Middle frontal gyrus (tissue), 1 donor: ENCODE results near the gene SPA17.

Source experiments
- DNase-seq: peaks from one replicate; pipeline ENCODE4 v3.0.0-alpha.2; 2015; ENCODE audit warnings: low spot score; ENCODE audit errors: extremely low spot score

The SPA17 gene

GRCh38 chr11:124673333-124674167 is at the start of gene SPA17, which contains the start of gene SIAE:
Gene SPA17, plus strand, starts transcription at chr11:124673904. Its CDS starts 1,361 bp downstream, at chr11:124675265.
Gene SIAE, minus strand, starts transcription at chr11:124673739. Its CDS starts 31 bp downstream, at chr11:124673708.
- DNase-seq: peak; percentile 74

GRCh38 chr11:124625504-124626168 is 48.1 kb upstream of the SPA17 start:
- no peak for DNase-seq

GRCh38 chr11:124627546-124627945 is 46.2 kb upstream of the SPA17 start:
- DNase-seq: no peak

- no peak for DNase-seq
Measured at GRCh38 chr11:124629961-124630360, 43.7 kb upstream of the SPA17 start.

- DNase-seq: no peak
Measured at GRCh38 chr11:124633355-124633754, 40.3 kb upstream of the SPA17 start.

GRCh38 chr11:124635932-124636331 is 37.8 kb upstream of the SPA17 start:
- DNase-seq: no peak

- no peak for DNase-seq
Measured at GRCh38 chr11:124638500-124638899, 35.2 kb upstream of the SPA17 start.

GRCh38 chr11:124639186-124639585 is 34.5 kb upstream of the SPA17 start:
- DNase-seq: no peak

- DNase-seq: no peak
Measured at GRCh38 chr11:124640666-124641065, 33.0 kb upstream of the SPA17 start.

- no peak for DNase-seq
Measured at GRCh38 chr11:124642628-124643027, 31.1 kb upstream of the SPA17 start.

- no peak for DNase-seq
Measured at GRCh38 chr11:124643042-124643604, 30.6 kb upstream of the SPA17 start.

- DNase-seq: no peak
Measured at GRCh38 chr11:124643605-124644425, 29.9 kb upstream of the SPA17 start.

GRCh38 chr11:124644426-124645280 is 29.1 kb upstream of the SPA17 start:
- DNase-seq: peak; percentile 33

- DNase-seq: no peak
Measured at GRCh38 chr11:124646148-124646547, 27.6 kb upstream of the SPA17 start.

- DNase-seq: no peak
Measured at GRCh38 chr11:124648610-124649009, 25.1 kb upstream of the SPA17 start.

- peak; percentile 53 for DNase-seq
Measured at GRCh38 chr11:124656774-124657630, 16.7 kb upstream of the SPA17 start.

GRCh38 chr11:124657904-124658303 is 15.8 kb upstream of the SPA17 start:
- no peak for DNase-seq

- no peak for DNase-seq
Measured at GRCh38 chr11:124658501-124658900, 15.2 kb upstream of the SPA17 start.

- no peak for DNase-seq
Measured at GRCh38 chr11:124658986-124659385, 14.7 kb upstream of the SPA17 start.
